Measurements from ENCODE around the gene CREBBP.

GRCh38 chr16:3773663-3774062, 106.8 kb downstream of the CREBBP start:
- no peak for TF ChIP-seq CTCF (conservative IDR thresholded peaks at IDR 0.05 in 1 of 2, IDR thresholded peaks at IDR 0.05 in 1 of 2; ENCODE audit: low read depth in 1 of 2, low read length in 2 of 2)
- TF ChIP-seq EZH2 (IDR thresholded peaks at IDR 0.05; ENCODE audit: low read length, missing control alignments), result no peak
